Large intestine (tissue), 3 donors: Measurements from ENCODE around the gene KDM7A. TPM values are rescaled to one million over a fixed set of nuclear protein-coding genes. Genes with fewer than 3 reads are reported as not detected.
"Not testable (repeated sequence)": the region's sequence is repeated elsewhere in the genome, so short reads cannot be mapped to it uniquely, and the experiment has no call there.

Experiments
- DNase-seq, 2 donors: peaks; one replicate each; pipeline versions ENCODE4 v3.0.0 to v3.0.0-alpha.2; 2013
- H3K27ac ChIP-seq: one replicate; pipeline ENCODE4 v1.5.1; 2013; ENCODE audit warnings: low read length
- H3K27me3 ChIP-seq: 2 replicates; pipeline ENCODE4 v1.6.1; 2013; ENCODE audit warnings: low read length; ENCODE audit not compliant: control insufficient read depth, insufficient read depth
- H3K36me3 ChIP-seq: 2 replicates; pipeline ENCODE4 v1.6.1; 2013; ENCODE audit warnings: low read length; ENCODE audit not compliant: control insufficient read depth, insufficient read depth
- H3K4me1 ChIP-seq: one replicate; pipeline ENCODE4 v1.6.1; 2013; ENCODE audit warnings: low read length; ENCODE audit not compliant: control insufficient read depth, insufficient read depth
- H3K4me3 ChIP-seq: one replicate; pipeline ENCODE4 v1.5.1; 2013; ENCODE audit warnings: low read length
- H3K9me3 ChIP-seq: one replicate; pipeline ENCODE4 v1.6.1; 2013; ENCODE audit warnings: mild to moderate bottlenecking, low read depth, low read length, moderate library complexity; ENCODE audit not compliant: control insufficient read depth
- WGBS: methylation state at CpG from one replicate; pipeline ENCODE4 v1.1.5; 2013; ENCODE audit warnings: low lambda C conversion rate; ENCODE audit not compliant: insufficient coverage; 5-methylcytosine and 5-hydroxymethylcytosine counted together
- polyA plus RNA-seq: library from polyadenylated mRNA; unstranded; fragments of 120-200 nt; gene quantifications from one replicate; pipeline ENCODE4 v1.2.1, GENCODE V29; 2013

The KDM7A gene
- polyA plus RNA-seq, 1 donor = 17.3 TPM

DNA sequence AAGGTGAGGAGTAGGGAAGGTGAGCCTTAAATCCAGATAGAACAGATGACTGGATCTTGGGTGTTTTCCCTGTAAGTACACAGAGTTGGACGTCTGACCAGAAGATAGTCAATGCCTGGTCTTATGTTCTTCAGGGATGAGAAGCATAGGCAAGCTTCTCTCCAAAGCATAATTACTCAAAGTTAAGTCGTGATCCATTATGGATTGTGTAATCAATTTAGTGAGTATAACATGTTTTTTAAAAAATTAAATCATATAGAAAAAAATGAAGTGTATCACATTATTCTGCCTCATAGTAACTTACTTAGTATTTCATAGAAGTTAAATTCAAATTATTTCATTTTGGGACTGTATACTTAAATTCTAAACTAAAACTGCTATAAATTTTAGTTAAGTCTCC lies 39.7 kb downstream of the KDM7A start:
- no peaks in the 10 kb centered on the region for H3K9me3 ChIP-seq
- H3K27ac ChIP-seq = no peak overlapping the region

DNA sequence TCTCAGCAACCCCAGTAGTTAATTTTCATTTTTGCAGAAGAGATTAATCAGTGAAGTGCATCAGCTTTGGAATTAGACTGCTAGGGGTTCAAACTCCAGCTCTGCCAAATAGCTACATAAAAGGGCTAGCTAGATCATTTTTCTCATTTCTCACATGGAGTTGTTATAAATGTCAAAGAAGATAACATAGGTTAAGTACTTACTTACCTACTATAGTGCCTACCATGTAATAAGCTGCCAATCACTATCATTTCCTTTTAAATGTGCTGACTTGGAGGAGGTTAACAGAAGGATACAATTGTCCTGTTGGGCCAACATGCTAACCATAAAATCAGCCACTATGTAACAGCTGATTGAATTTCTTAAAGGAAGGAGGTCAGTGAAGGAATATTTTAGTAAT lies 40.7 kb downstream of the KDM7A start:
- no peak overlapping the region for H3K27ac ChIP-seq
- DNase-seq = peak; percentile 6 to 58
- peaks cover 17% of the 10 kb centered on the region for H3K36me3 ChIP-seq
- no peaks in the 10 kb centered on the region for H3K27me3 ChIP-seq
- no peak overlapping the region for H3K4me3 ChIP-seq
- H3K4me1 ChIP-seq = peaks cover 5% of the 10 kb centered on the region
- no peaks in the 10 kb centered on the region for H3K9me3 ChIP-seq

More for the DNA sequence above, 39.7 kb downstream of the KDM7A start:
- WGBS = no CpG with 5 or more reads among the region's 2 CpGs
- H3K4me3 ChIP-seq = no peak overlapping the region
- H3K27me3 ChIP-seq = no peaks in the 10 kb centered on the region
- peaks cover 12% of the 10 kb centered on the region for H3K36me3 ChIP-seq
- no peak for DNase-seq
- H3K4me1 ChIP-seq = peaks cover 5% of the 10 kb centered on the region

DNA sequence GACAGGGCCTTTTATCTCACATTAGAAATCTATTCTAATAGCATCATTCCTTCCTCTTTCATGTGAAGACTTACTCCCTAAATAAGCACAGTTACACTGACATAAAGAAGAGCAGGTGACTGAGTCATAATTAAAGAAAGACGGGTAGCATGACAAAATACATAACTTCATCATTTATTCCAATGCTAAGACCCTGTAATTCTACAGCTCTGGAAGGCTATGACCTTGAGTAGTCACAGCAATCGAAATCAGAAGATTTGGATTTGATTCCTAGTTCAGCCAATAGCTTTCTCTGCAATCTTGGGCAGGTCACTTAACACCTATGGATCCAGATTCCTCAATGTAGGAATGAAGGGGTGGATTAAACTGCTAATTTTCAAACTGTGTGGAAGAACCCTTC lies 42.7 kb downstream of the KDM7A start:
- peaks cover 19% of the 10 kb centered on the region for H3K36me3 ChIP-seq
- WGBS = no CpG with 5 or more reads among the region's 2 CpGs

DNA sequence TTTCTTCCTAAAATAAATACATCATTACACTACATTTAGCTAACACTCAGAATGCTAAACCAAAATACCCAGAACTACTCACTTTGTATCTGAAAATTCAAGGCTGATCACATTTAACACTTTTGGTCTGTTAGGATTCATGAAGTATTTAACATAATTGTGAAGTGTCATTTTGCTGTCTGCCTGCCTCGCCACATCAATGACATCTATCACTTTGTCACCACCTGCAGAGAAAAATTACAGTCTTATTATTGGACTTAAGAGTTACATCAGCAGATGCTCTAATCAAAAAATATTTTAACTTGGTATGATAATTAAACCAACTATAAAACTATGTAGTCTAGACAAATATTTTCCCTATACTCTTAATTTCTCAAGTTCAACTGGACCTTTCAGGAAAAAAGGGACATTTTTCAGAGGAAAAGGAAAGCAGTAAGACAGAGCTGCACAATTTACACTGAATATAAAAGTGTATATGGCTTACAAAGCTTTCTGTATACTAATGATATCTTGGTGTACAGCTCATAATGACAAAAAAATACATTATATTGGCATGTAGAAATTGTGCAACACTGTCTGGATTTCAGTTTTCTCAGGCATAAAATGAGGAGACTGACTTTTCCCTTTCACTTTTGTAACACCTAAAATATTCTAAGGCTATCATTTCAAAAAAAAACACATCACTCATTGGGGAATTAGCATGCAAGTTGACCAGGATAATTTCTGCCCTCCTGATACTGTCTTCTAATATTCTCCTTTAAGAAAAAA lies 49.2 kb downstream of the KDM7A start:
- no CpG with 5 or more reads among the region's 1 CpG for WGBS
- no peak for DNase-seq
- H3K9me3 ChIP-seq = no peaks in the 10 kb centered on the region

More for the DNA sequence above, 42.7 kb downstream of the KDM7A start:
- Histone ChIP-seq H3K9me3 (no peaks in the 10 kb centered on the region), H3K27ac (no peak overlapping the region), H3K27me3 (no peaks in the 10 kb centered on the region), H3K4me3 (no peak overlapping the region), H3K4me1 (peaks cover 5% of the 10 kb centered on the region)
- DNase-seq = no peak

DNA sequence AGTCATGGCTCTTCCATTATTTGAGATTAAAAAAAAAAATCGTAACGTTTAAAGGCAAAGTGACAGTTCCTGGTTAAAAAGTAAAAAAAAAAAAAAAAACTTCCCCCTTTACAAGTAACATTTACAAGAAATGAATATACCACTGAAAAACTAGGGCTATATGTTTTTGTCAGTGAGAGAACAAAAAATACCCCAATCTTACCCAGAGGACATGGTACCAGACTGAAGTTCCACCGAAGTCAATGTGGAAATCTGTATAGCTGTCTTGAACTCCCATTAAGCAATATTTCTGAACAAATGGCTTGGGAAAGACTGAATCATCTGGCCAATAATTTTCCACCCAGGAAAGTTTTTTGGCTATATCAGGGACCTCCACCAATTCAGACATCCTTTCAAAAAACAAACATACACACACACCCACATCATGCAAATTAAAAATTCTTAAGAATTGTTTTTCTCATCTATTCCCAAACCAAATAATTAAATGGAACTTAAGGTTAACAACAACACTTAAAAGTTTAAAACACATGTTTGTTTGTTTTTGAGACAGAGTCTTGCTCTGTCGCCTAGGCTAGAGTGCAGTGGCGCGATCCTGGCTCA lies 50.2 kb downstream of the KDM7A start:
- no peaks in the 10 kb centered on the region for H3K4me1 ChIP-seq
- H3K27me3 ChIP-seq = no peaks in the 10 kb centered on the region
- no peaks in the 10 kb centered on the region for H3K9me3 ChIP-seq
- no peak for DNase-seq
- no peak overlapping the region for H3K4me3 ChIP-seq
- WGBS = no CpG with 5 or more reads among the region's 6 CpGs
- H3K27ac ChIP-seq = no peak overlapping the region
- peaks cover 32% of the 10 kb centered on the region for H3K36me3 ChIP-seq

More for the DNA sequence above, 49.2 kb downstream of the KDM7A start:
- no peak overlapping the region for H3K4me3 ChIP-seq
- peaks cover 32% of the 10 kb centered on the region for H3K36me3 ChIP-seq
- no peak overlapping the region for H3K27ac ChIP-seq
- no peaks in the 10 kb centered on the region for H3K4me1 ChIP-seq
- H3K27me3 ChIP-seq = no peaks in the 10 kb centered on the region

DNA sequence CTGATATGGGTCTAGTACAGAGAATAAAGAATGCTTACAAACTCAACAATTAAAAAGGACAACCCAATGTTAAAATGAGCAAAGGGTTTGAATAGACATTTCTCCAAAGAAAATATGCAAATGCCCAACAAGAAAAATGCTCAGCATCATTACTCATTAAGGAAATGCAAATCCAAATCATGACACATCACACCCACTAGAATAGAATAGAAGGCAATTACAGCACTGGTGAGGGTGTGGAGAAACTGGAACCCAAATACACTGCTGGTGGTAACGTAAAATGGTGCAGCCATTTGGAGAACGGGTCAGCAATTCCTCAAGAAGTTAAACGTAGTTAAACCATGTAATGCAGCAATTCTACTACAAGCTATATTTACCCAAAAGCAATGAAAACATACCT lies 53.8 kb downstream of the KDM7A start:
- no peaks in the 10 kb centered on the region for H3K27me3 ChIP-seq
- no peaks in the 10 kb centered on the region for H3K4me1 ChIP-seq
- no CpG with 5 or more reads among the region's 3 CpGs for WGBS
- H3K4me3 ChIP-seq = no peak overlapping the region
- H3K36me3 ChIP-seq = peaks cover 44% of the 10 kb centered on the region
- H3K27ac ChIP-seq = no peak overlapping the region
- no peak for DNase-seq
- no peaks in the 10 kb centered on the region for H3K9me3 ChIP-seq

DNA sequence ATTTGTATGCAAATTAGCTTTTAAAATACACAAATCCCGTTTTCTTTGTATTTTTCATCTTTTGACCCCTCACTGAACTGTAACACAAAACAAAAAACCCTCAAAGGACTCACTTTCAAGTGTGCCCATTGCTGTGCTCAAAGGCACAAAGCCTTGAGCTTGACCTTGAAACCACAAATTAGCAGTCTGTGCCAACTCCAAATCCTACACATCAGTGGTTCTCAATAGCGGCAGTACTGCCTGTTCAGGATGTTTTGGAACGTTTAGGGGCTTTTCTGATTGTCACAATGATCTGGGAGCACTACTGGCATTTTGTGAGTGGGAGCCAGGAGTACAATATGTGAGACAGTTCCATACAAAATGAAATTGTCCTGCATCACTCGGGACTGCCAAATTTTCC lies 55.5 kb downstream of the KDM7A start:
- H3K36me3 ChIP-seq = peaks cover 35% of the 10 kb centered on the region
- no CpG with 5 or more reads among the region's 4 CpGs for WGBS
- H3K9me3 ChIP-seq = no peaks in the 10 kb centered on the region
- H3K4me3 ChIP-seq = no peak overlapping the region
- no peak for DNase-seq
- no peaks in the 10 kb centered on the region for H3K27me3 ChIP-seq
- H3K4me1 ChIP-seq = no peaks in the 10 kb centered on the region
- no peak overlapping the region for H3K27ac ChIP-seq

DNA sequence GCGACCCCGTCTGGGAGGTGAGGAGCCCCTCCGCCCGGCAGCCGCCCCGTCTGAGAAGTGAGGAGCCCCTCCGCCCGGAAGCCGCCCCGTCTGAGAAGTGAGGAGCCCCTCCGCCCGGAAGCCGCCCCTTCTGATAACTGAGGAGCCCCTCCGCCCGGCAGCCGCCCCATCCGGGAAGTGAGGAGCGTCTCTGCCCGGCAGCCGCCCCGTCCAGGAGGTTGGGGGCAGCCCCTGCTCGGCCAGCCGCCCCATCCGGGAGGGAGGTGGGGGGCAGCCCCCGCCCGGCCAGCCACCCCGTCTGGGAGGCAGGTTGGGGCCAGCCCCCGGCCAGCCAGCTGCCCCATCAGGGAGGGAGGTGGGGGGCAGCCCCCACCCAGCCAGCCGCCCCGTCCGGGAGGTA lies 62.0 kb downstream of the KDM7A start:
- no CpG with 5 or more reads among the region's 31 CpGs for WGBS
- not testable (repeated sequence) for H3K27me3 ChIP-seq, H3K4me1 ChIP-seq, H3K4me3 ChIP-seq, DNase-seq, H3K27ac ChIP-seq
- H3K9me3 ChIP-seq = peaks cover 12% of the 10 kb centered on the region
- H3K36me3 ChIP-seq = peaks cover 26% of the 10 kb centered on the region

DNA sequence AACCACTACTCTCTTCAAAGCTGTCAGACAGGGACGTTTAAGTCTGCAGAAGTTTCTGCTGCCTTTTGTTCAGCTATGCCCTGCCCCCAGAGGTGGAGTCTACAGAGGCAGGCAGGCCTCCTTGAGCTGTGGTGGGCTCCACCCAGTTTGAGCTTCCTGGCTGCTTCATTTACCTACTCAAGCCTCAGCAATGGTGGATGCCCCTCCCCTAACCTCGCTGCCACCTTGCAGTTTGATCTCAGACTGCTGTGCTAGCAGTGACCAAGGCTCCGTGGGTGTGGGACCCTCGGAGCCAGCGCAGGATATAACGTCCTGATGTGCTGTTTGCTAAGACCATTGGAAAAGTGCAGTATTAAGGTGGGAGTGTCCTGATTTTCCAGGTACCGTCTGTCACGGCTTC lies 68.0 kb downstream of the KDM7A start:
- not testable (repeated sequence) for H3K27ac ChIP-seq, H3K4me1 ChIP-seq, H3K9me3 ChIP-seq, H3K4me3 ChIP-seq, H3K27me3 ChIP-seq, DNase-seq
- WGBS = no CpG with 5 or more reads among the region's 8 CpGs
- peaks cover 22% of the 10 kb centered on the region for H3K36me3 ChIP-seq

DNA sequence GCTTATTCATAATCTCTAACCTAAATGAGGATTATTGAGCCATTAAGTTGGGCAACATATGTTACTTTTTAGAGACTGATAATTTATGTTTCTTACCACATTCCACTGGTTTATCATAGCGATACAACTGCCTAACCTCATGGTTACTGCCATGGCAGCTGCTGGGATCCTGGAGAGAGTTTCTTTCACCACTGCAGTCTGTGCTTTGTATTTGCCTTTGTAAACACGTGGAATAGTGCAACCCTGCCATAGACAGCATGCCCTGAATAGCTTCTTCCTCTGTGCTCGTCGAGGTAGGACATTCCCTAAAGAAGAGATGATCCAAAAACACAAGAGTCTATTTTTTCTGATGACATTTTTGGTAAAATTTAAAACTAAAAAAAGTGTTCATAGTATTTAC lies 80.3 kb downstream of the KDM7A start:
- H3K4me1 ChIP-seq = no peaks in the 10 kb centered on the region
- no peaks in the 10 kb centered on the region for H3K27me3 ChIP-seq
- H3K36me3 ChIP-seq = peaks cover 60% of the 10 kb centered on the region
- WGBS = no CpG with 5 or more reads among the region's 4 CpGs
- no peak overlapping the region for H3K27ac ChIP-seq
- H3K4me3 ChIP-seq = no peak overlapping the region
- no peak for DNase-seq
- H3K9me3 ChIP-seq = no peaks in the 10 kb centered on the region

DNA sequence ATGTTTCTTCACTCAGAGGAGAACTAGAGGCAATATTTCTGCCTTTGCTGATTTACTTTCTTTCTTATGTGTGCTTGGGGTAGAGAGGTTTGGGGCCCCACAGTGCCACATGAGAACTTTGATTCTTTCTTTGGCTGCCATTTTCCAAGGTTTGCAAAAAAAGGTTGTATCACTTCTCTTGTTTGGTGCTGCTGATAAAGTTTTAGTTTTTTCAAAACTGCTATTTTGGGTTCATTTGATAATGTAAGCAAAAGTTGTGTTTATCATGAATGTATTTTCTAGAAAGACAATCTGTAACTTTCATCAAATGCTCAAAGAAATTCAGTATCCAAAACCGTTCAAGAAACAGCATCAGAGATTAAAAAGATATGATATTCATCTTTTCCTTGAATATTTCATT lies 83.4 kb downstream of the KDM7A start:
- no peaks in the 10 kb centered on the region for H3K9me3 ChIP-seq
- no peak overlapping the region for H3K4me3 ChIP-seq
- no peaks in the 10 kb centered on the region for H3K27me3 ChIP-seq
- no peak for DNase-seq
- peaks cover 53% of the 10 kb centered on the region for H3K36me3 ChIP-seq
- no peaks in the 10 kb centered on the region for H3K4me1 ChIP-seq
- WGBS = no CpG with 5 or more reads among the region's 1 CpG
- H3K27ac ChIP-seq = no peak overlapping the region
